GM20431 (cell line): ENCODE data around the gene KRTCAP3.

ENCODE experiments used
- in situ Hi-C: fragments of 300-500 bp; cut with MseI, MboI; formaldehyde crosslinking; loops from one replicate; pipeline ENCODE4 v1.15.0; 2020; ENCODE audit warnings: low sequenced_read_pairs; ENCODE audit not compliant: unreplicated experiment

Gene KRTCAP3

GRCh38 chr2:27435628-27436027 lies 6.6 kb upstream of the KRTCAP3 start:
- in situ Hi-C loops = no loop called here

DNA sequence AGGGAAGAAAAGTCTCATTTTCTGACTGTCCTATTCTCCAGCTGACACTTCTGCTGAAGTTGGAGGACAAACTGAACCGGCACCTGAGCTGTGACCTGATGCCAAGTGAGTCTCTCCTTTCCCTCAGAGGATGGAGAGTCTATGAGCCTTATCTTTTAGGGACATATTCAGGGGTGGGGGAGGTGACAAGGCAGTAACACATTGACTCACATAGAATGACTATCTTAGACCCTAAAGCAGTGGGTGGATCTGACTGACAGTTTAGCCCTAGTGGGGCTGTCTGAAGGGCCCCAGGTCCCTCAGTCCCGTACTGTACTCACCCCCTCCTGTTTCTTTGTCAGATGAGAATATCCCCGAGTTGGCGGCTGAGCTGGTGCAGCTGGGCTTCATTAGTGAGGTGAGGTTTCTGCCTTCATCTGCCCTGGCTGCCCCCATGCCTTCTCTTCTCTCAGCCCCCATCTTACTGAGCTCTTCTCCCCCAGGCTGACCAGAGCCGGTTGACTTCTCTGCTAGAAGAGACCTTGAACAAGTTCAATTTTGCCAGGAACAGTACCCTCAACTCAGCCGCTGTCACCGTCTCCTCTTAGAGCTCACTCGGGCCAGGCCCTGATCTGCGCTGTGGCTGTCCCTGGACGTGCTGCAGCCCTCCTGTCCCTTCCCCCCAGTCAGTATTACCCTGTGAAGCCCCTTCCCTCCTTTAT lies 805 bp upstream of the KRTCAP3 start:
- in situ Hi-C loops = no loop called here

DNA sequence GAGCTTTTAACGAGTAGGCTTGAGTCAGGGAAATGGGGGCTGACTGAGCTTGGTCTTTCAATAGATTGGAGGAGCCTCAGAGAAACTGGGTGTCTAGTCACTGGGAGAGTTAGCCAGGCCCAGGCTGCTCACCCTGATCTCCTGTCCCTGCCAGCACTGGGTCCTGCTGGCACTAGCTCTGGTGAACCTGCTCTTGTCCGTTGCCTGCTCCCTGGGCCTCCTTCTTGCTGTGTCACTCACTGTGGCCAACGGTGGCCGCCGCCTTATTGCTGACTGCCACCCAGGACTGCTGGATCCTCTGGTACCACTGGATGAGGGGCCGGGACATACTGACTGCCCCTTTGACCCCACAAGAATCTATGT lies 720 bp downstream of the KRTCAP3 start:
- in situ Hi-C loops = no loop called here

- in situ Hi-C loops = no loop called here
Measured at GRCh38 chr2:27445155-27445554, 3.0 kb downstream of the KRTCAP3 start.

DNA sequence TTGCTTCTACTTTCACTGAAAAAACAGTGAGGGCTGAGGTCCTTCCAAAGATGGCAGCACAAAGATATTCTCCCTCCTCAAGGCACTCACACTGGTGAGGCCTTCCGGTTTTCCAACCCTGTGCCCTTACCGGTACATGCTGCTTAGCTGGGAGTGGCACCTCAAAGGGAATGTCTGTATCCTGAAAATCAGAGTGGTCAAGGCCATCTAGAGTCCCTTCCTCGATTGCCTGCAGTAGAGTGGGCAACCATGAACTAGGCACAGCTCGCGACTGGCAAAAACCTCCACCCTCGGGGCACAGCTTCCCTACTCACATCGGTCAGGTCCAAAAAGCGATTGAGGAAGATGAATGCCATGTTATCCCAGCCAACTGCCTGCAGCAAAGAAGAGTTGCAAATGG lies 3.4 kb downstream of the KRTCAP3 start:
- in situ Hi-C loops = no loop called here

GRCh38 chr2:27446057-27446456 lies 3.9 kb downstream of the KRTCAP3 start:
- in situ Hi-C loops = no loop called here

GRCh38 chr2:27448381-27448780 lies 6.2 kb downstream of the KRTCAP3 start:
- in situ Hi-C loops = no loop called here

DNA sequence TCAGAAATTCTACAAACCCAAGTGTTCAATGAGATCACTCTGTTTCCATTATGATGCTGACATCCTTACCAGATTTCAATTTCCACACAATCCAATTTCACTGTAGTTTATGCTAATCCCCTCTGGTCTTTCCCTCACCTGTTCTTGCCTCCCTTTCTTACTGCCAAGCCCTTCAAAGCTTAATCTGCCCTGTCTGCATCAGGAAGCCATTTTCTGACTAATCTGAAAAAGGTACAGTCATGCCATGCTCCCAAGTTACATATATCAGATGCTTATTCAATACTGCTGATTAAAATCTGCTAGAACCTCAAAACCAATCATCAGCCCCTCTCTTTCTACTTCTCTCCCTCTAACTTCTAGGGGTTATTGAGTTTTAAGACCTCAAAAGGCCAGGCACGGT lies 8.9 kb downstream of the KRTCAP3 start:
- in situ Hi-C loops = no loop called here

DNA sequence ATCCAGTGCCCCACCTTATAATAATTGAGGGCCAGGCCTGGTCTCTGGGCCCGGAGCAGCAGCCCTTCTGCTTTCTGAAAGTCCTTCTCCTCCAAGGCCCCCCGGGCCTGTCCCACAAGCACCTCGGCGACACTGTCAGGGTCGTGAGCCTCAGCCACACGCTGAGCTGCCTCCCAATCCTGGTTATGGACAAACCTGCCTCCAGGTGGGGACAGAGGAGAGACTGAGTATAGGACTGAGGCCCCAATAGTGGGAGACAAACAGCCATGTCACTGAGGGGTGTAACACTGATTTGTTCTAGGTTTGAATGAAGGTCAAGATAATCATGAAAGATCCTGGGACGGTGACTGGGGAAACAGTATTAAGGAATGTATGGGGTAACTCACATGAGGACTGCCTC lies 11.8 kb downstream of the KRTCAP3 start:
- in situ Hi-C loops = no loop called here

DNA sequence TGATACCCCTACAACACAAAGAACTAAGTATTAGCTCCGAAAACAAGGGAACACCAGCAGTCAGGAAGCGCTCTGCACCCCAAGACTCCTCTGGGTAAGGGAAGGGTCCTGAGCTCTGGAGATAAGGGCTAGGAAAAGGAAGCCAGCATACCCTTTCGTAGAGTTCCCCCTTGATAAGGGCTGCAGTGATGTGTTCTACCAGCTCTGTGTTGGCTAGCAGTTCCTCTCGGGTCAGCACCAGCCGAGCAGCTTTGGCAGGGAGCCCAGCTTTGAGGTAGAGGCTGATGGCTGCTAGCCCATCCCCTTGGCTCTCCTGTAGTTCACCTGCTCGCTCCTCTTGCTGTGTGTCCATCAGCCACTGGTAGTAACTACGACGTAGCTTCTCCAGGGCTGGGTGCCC lies 18.9 kb downstream of the KRTCAP3 start:
- in situ Hi-C loops = no loop called here

- in situ Hi-C loops = no loop called here
Measured at GRCh38 chr2:27464443-27464842, 22.3 kb downstream of the KRTCAP3 start.

DNA sequence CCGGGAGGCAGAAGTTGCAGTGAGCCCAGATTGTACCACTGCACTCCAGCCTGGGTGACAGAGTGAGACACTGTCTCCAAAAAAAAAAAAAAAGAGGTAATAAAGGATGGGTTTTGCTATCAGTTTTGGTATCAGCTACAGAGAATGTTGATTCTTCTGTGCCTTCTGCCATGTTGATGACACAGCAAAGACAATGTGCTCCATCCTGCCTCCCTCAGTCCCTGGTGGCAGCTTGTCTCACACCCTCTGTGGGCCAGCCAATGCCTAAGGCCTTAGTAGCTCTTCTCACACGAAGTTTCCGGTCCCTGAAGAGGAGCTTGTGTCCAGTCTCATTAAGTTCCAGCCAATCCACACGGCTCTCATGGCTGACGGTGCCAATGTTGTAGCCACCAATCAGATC lies 29.8 kb downstream of the KRTCAP3 start:
- in situ Hi-C loops = no loop called here

DNA sequence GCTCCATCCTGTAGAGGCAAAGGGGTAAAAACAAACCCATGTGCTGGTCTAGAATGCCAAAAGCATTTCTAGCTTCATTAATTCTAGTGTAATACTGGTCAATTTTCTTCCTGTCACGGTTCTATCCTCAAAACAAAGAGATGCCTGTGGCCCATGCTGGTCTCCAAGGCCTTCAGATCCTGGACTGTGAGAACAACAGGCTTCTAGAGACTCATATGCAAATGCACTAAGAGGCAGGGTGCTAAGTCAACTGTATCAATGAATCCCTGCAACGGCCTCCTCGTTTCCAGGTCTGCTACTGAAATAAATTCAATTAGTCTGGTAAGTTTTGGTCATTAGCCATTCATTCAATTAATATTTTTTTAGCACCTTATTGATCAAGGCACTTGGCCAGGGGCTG lies 43.3 kb downstream of the KRTCAP3 start:
- in situ Hi-C loops = no loop called here

DNA sequence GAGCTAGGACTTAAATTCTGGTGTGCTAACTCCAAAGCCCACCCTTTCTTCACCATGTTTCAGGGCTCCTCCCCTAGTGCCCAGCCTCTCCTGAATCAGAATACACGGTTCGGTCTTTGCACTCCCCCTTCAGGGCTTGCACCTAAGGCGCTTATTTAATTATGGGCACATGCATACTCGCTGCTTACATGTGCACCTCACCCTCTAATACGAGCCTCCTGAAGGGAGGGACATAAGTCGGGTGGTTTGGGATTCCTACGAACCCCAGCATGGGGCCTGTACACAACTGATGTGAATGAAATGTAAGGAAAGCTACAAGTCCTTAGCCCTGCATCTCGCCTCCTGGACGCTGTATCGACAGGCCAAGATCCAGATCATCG lies 46.9 kb downstream of the KRTCAP3 start:
- in situ Hi-C loops = no loop called here

DNA sequence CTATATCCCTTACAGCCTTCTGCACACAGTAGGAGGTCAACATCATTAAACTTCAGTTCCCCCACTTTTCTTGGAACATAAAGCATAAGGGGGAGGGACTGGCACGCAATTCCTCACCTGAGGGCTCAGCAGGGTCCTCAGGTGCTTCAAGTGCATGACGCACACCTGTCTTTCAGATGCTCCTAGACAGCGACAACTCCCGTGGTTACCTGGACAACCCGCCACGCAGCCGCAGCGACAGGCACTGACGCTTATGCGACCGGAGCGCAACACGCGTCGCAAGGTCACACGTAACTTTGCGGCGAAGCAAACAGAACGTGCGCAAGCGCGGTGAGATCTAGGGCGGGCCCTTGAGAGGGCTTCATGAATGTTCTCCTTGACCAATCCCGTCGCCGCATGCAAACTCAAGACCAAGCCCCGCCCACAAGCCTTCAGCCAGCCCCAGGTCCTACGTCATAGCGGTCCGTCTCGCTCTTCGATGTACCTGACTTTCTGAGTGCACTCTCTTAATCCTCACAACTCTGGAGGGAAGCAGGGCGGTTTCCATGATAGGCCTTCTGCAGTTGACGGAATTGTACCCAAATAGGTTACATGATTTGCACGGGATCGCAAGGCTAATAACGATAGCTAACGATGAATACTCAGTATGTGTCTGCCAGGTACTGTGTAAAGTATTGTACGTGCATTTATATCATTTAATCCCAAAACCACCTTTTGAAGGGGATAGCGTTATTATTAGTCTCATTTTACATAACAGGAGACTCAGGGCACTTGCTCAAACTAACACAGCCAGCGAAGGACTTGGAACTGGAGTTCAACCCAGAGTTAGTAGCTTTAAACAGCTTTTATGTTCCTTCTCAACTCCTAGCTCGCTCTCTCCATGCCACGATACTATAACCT lies 47.6 kb downstream of the KRTCAP3 start, which contains the start of gene IFT172:
Gene IFT172, minus strand, starts transcription at position 246 of the 900 bp plus-strand sequence. Its CDS starts 90 bp downstream, at position 156.
- in situ Hi-C loops = no loop called here

DNA sequence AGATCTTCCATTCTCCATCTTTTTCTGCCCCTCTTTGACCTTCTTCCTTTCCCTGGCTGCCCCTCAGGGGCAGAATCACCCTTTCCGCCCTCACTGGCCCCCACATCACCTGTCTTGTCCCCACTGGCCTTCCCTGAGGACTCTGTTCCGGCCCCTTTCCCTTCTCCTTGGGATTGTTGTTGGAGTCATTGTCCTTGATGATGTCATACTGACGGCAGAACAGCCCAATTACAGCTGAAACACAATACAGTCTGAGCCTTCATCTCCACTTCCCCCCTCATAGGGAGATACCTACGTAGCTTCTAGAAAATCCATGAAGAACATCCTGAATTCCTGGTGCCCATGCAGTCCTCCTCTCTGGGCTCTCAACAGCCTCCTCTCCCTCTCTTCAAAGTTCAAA lies 50.4 kb downstream of the KRTCAP3 start:
- in situ Hi-C loops = no loop called here

GRCh38 chr2:27493948-27494283 lies 51.7 kb downstream of the KRTCAP3 start:
- in situ Hi-C loops = no loop called here
